GM04503 (cell line): Measurements from ENCODE around the gene ITPKB.

Source experiments
- DNase-seq: peaks from one replicate; pipeline ENCODE4 v3.0.0-alpha.2; 2012; ENCODE audit warnings: low read depth

The ITPKB gene

GRCh38 chr1:226637147-226637935 is 101.7 kb downstream of the ITPKB start:
- DNase-seq: no peak

- DNase-seq: no peak
Measured at GRCh38 chr1:226636847-226637096, 102.3 kb downstream of the ITPKB start.

- no peak for DNase-seq
Measured at GRCh38 chr1:226635456-226635941, 103.6 kb downstream of the ITPKB start.

GRCh38 chr1:226634611-226635246 is 104.4 kb downstream of the ITPKB start:
- DNase-seq: no peak

- DNase-seq: no peak
Measured at GRCh38 chr1:226634166-226634588, 104.9 kb downstream of the ITPKB start.

- no peak for DNase-seq
Measured at GRCh38 chr1:226633541-226634165, 105.4 kb downstream of the ITPKB start.

- DNase-seq: no peak
Measured at GRCh38 chr1:226632922-226633351, 106.1 kb downstream of the ITPKB start.

- DNase-seq: no peak
Measured at GRCh38 chr1:226632169-226632879, 106.8 kb downstream of the ITPKB start.

- no peak for DNase-seq
Measured at GRCh38 chr1:226631229-226632000, 107.7 kb downstream of the ITPKB start.

- DNase-seq: no peak
Measured at GRCh38 chr1:226630592-226630991, 108.5 kb downstream of the ITPKB start.

- no peak for DNase-seq
Measured at GRCh38 chr1:226629896-226630550, 109.1 kb downstream of the ITPKB start.

GRCh38 chr1:226629210-226629895 is 109.7 kb downstream of the ITPKB start:
- no peak for DNase-seq

GRCh38 chr1:226628612-226629155 is 110.4 kb downstream of the ITPKB start:
- no peak for DNase-seq

- no peak for DNase-seq
Measured at GRCh38 chr1:226627924-226628611, 111.0 kb downstream of the ITPKB start.

- no peak for DNase-seq
Measured at GRCh38 chr1:226627050-226627755, 111.9 kb downstream of the ITPKB start.

GRCh38 chr1:226626577-226626956 is 112.5 kb downstream of the ITPKB start:
- DNase-seq: no peak

GRCh38 chr1:226625832-226626576 is 113.1 kb downstream of the ITPKB start:
- DNase-seq: no peak

- DNase-seq: no peak
Measured at GRCh38 chr1:226625326-226625725, 113.8 kb downstream of the ITPKB start.
